Chondrocyte (in vitro differentiated cells): Measurements from ENCODE around the gene ATXN7L3B. TPM values are rescaled to one million over a fixed set of nuclear protein-coding genes. Genes with fewer than 3 reads are reported as not detected.

Experiments used
- DNase-seq: peaks from one replicate; pipeline ENCODE4 v3.0.0; 2021; ENCODE audit warnings: mixed read lengths, low spot score
- H3K27ac Mint-ChIP-seq: one replicate; pipeline ENCODE4 v1.8.0; 2021; ENCODE audit warnings: mild to moderate bottlenecking, moderate library complexity, mixed read lengths; ENCODE audit not compliant: unreplicated experiment
- H3K27me3 Mint-ChIP-seq: 2 replicates; pipeline ENCODE4 v1.8.0; 2021; ENCODE audit warnings: low read depth, mixed read lengths
- H3K36me3 Mint-ChIP-seq: 2 replicates; pipeline ENCODE4 v1.8.0; 2021; ENCODE audit warnings: low read depth, mixed read lengths
- H3K4me1 Mint-ChIP-seq: 2 replicates; pipeline ENCODE4 v1.8.0; 2021; ENCODE audit warnings: low read depth, mild to moderate bottlenecking, mixed read lengths
- H3K4me3 Mint-ChIP-seq: one replicate; pipeline ENCODE4 v1.8.0; 2021; ENCODE audit warnings: mild to moderate bottlenecking, moderate library complexity, mixed read lengths; ENCODE audit not compliant: unreplicated experiment
- H3K9me3 Mint-ChIP-seq: 2 replicates; pipeline ENCODE4 v1.8.0; 2021; ENCODE audit warnings: low read depth, mixed read lengths
- CTCF ChIP-seq: fragments of 200-600 bp; sonication (generic); IDR thresholded peaks from 2 replicates; pipeline ENCODE4 v1.5.0; 2021; ENCODE audit warnings: antibody characterized with exemption, mild to moderate bottlenecking, moderate library complexity
- total RNA-seq: library from RNA; stranded (reverse); gene quantifications from 3 replicates; pipeline ENCODE4 v1.2.1, GENCODE V29; 2021

ATXN7L3B gene
- total RNA-seq, 1 donor from 2014 or later = 24.3 TPM

- Mint-ChIP-seq H3K36me3 (no peaks in the 10 kb centered on the region), H3K27ac (no peak overlapping the region), H3K4me3 (no peak overlapping the region), H3K4me1 (no peaks in the 10 kb centered on the region), H3K9me3 (peaks cover 3% of the 10 kb centered on the region), H3K27me3 (no peaks in the 10 kb centered on the region)
- no peak for DNase-seq
- TF ChIP-seq CTCF = no peak
Measured at GRCh38 chr12:74551291-74551690, 13.7 kb downstream of the ATXN7L3B start.

- H3K27me3 Mint-ChIP-seq = no peaks in the 10 kb centered on the region
- H3K9me3 Mint-ChIP-seq = no peaks in the 10 kb centered on the region
- H3K4me3 Mint-ChIP-seq = no peak overlapping the region
- no peak for DNase-seq
- H3K36me3 Mint-ChIP-seq = no peaks in the 10 kb centered on the region
- no peaks in the 10 kb centered on the region for H3K4me1 Mint-ChIP-seq
- TF ChIP-seq CTCF = peak; percentile 11
- H3K27ac Mint-ChIP-seq = no peak overlapping the region
Measured at GRCh38 chr12:74552201-74552600, 14.6 kb downstream of the ATXN7L3B start.

GRCh38 chr12:74559728-74560127 is 22.1 kb downstream of the ATXN7L3B start:
- Mint-ChIP-seq H3K36me3 (no peaks in the 10 kb centered on the region), H3K4me1 (no peaks in the 10 kb centered on the region), H3K27ac (no peak overlapping the region), H3K9me3 (no peaks in the 10 kb centered on the region), H3K27me3 (peaks cover 3% of the 10 kb centered on the region), H3K4me3 (no peak overlapping the region)
- DNase-seq = no peak
- TF ChIP-seq CTCF = no peak

- Mint-ChIP-seq H3K4me3 (no peak overlapping the region), H3K27ac (no peak overlapping the region), H3K36me3 (no peaks in the 10 kb centered on the region), H3K27me3 (peaks cover 11% of the 10 kb centered on the region), H3K9me3 (no peaks in the 10 kb centered on the region), H3K4me1 (no peaks in the 10 kb centered on the region)
- TF ChIP-seq CTCF = no peak
- no peak for DNase-seq
Measured at GRCh38 chr12:74563927-74564326, 26.3 kb downstream of the ATXN7L3B start.

GRCh38 chr12:74578486-74578885 is 40.9 kb downstream of the ATXN7L3B start:
- Mint-ChIP-seq H3K4me3 (no peak overlapping the region), H3K36me3 (no peaks in the 10 kb centered on the region), H3K4me1 (no peaks in the 10 kb centered on the region), H3K27ac (no peak overlapping the region), H3K27me3 (peaks cover 17% of the 10 kb centered on the region), H3K9me3 (peaks cover 3% of the 10 kb centered on the region)
- no peak for TF ChIP-seq CTCF
- DNase-seq = no peak
